ENCODE measurements around the gene KTI12.

GRCh38 chr1:52008071-52008809 is 25.4 kb downstream of the KTI12 start:
- TF ChIP-seq EZH2phosphoT487 (IDR thresholded peaks at IDR 0.05; ENCODE audit: low read length) (no peak), EZH2 (optimal IDR thresholded peaks at IDR 0.05; ENCODE audit: low read depth, low read length) (no peak)
- TF ChIP-seq, protein P1, sequence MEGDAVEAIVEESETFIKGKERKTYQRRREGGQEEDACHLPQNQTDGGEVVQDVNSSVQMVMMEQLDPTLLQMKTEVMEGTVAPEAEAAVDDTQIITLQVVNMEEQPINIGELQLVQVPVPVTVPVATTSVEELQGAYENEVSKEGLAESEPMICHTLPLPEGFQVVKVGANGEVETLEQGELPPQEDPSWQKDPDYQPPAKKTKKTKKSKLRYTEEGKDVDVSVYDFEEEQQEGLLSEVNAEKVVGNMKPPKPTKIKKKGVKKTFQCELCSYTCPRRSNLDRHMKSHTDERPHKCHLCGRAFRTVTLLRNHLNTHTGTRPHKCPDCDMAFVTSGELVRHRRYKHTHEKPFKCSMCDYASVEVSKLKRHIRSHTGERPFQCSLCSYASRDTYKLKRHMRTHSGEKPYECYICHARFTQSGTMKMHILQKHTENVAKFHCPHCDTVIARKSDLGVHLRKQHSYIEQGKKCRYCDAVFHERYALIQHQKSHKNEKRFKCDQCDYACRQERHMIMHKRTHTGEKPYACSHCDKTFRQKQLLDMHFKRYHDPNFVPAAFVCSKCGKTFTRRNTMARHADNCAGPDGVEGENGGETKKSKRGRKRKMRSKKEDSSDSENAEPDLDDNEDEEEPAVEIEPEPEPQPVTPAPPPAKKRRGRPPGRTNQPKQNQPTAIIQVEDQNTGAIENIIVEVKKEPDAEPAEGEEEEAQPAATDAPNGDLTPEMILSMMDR (IDR thresholded peaks at IDR 0.05; ENCODE audit: low read length) = no peak

Measured in MM.1S (cell line).